Hindlimb muscle (tissue), 1 donor: ENCODE measurements around the gene NXT2. TPM values are rescaled to one million over a fixed set of nuclear protein-coding genes. Genes with fewer than 3 reads are reported as not detected.
"Not testable (repeated sequence)": the region's sequence is repeated elsewhere in the genome, so short reads cannot be mapped to it uniquely, and the experiment has no call there.

Source experiments
- DNase-seq: peaks from one replicate; pipeline ENCODE4 v3.0.0-alpha.2; 2013
- polyA plus RNA-seq: library from polyadenylated mRNA; unstranded; fragments of 120-200 nt; gene quantifications from one replicate; pipeline ENCODE4 v1.2.1, GENCODE V29; 2013; ENCODE audit not compliant: insufficient read length

NXT2 gene
- polyA plus RNA-seq, result 6.7 TPM

DNA sequence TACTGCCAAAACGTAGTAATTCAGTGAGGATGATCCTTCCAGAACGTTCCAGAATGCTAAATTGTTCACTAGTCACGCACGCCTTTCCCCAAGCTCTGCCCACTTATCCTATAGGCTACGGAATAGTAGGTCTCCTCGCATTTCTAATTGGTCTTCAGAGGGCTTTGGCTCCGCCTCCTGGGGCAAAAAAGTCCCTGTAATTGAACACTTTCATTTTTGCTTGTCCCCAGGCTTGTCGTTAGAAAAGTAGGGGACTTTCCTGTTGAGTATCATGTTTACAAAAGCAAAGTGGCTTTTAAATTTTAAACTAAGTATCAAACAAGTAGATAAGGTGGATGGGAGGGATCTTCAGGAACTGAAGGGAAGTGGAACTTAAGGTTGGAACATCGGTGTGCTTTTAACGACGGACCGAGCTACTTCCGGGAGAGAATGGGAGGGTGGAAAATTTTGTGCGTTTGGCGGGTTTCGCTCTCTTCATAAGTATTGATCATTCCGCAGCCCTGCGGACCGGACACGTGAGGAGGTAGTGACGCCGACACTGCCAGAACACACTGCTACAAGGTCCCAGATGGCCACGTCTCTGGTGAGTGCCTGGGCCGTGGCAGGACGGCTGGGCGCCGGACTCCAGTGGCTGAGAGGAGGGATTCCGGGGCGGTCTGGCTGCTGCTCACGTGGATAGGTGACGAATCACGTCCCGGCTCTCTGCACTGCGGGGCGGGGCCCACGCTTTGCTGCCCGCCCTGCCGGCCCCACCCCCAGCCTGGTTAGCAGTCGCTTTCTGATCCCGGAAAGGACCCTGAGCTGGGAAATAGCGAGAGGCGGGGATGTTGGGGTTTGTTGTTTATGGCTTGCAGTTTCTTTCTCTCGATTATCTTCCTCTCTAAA is at the start of gene NXT2:
Gene NXT2, plus strand, starts transcription at position 406 of the 885 bp plus-strand sequence. Its CDS starts 163 bp downstream, at position 569.
- DNase-seq, result peak; percentile 91

DNA sequence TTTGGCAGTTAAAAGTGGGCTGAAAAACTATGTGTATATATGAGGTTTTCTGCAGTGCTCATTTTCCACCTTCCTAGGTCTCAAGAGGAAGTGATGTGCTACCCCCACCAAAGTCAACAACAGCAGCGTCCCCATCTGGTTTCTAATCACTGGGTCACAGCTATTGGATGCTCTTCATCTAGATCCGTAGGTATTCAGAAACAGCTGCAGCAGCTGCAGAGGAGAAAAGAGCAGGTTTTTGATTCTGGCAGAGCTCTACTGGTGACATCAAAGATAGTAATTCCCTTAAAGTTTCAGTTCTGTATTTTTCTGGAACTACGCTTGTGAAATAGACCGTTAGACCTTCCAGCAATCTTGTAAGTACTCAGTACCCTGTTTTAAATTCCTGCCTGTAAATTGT is 49.0 kb upstream of the NXT2 start:
- no peak for DNase-seq

DNA sequence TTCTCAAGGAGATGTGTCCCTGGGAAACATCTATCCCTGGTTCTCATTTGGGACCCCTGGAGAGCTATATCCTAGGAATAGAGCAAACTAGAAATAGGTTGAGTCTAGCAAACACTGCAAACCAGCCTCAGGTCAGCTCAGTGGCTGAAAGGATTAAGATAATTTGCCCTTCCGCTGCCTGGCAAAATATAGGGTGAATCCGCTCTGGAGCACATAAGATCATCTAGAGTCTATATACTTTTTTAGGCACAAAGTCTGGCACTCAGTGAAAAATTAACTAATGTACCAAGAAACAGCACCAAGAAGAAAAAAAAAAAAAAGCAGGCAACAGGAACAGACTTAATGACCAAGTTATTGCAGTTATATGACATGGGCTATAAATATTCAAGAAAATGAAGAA is 47.5 kb upstream of the NXT2 start:
- DNase-seq, result no peak

DNA sequence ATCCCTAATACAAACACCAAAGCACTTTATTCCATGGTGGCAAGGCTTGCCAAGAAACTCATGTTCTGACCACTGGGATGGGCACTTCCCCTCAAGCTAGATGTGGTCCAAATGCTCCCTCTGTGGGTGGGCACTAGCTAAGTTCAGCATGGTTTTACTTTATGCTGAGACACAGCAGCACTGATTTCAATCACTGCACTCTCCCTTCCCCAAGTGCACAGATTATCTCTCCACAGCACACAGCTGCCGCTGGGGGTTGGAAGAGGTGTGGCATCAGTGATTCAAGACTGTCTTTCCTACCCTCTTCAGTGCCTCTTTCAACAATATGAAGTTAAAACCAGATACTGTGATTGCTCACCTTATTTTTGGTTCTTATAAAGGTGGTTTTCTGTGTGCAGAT is 38.2 kb upstream of the NXT2 start:
- DNase-seq, result no peak

DNA sequence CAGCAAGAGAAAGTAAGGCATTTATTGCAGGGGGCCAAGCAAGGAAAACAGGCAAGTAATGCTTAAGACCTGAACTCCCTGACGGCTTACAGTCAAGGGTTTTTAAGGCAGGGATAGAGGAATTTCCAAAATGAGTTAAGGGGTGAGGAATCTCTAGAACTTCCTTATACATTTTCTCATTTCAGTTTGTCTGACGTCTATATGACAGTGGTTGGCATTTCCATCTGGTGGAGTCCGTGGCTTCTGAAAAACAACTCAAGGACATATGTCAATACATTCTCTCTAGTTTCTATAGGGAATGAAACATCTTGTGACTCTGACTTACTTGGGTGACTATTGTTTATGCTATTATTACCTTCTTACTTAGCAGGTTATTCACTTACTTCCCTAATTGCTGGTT is 35.5 kb upstream of the NXT2 start:
- DNase-seq, result no peak

DNA sequence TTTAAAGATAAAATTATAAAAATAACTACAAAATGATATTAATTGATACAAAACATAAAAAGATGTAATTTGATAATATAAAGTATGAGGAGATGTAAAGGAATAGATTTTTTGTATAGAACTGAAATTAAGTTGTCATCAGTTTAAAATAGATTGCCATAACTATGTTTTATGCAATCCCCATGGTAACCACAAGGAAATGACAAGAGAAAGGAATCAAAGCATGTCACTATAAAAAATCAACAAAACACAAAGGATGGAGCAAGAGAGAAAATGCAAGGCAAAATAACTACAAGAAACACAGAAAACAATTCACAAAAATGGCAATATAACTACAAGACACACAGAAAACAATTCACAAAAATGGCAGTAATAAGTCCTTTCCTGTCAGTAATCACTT is 27.7 kb upstream of the NXT2 start:
- DNase-seq, result no peak

DNA sequence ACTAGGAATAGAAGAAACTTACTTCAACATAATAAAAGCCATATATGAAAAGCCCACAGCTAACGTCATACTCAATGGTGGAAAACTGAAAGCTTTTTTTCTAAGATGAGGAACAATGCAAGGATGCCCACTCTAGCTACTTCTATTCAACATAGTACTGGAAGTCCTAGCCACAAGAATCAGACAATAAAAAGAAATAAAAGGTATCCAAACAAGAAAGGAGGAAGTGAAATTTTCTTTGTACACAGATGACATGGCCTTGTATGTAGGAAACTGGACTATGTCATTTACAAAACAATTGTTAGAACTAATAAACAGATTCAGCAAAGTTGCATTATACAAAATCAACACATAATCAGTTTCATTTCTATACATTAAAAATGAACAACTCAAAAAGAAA is 25.5 kb upstream of the NXT2 start:
- DNase-seq, result no peak

DNA sequence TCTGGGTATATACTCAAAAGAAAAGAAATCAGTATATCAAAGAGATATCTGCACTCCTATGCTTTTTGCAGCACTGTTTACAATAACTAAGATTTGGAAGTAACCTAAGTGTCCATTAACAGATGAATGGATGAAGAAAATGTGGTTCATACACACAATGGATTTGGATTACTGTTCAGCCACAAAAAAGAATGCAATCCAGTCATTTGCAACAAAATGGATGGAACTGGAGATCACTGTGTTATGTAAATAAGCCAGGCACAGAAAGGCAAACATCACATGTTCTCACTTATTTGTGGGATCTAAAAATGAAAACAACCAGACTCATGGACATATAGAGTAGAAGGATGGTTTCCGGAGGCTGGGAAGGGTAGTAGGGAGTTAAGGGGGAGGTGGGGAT is 17.6 kb upstream of the NXT2 start:
- DNase-seq, result no peak

DNA sequence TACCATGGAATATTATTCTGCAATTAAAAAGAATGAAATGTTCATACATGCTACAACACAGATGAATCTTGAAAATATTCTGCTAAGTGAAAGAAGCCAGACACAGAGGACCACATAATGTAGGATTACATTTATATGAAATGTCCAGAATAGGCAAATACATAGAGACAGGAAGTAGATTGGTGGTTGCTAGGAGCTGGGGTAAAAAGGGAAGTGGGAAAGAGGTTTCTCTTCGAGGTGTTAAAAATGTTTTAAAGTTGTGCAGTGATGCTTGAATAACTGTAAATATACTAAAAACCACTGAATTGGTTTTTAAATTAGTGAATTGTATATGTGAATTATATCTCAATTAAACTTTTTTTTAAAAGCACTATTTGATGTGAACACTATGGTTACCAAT is 3.6 kb upstream of the NXT2 start:
- DNase-seq, result no peak

DNA sequence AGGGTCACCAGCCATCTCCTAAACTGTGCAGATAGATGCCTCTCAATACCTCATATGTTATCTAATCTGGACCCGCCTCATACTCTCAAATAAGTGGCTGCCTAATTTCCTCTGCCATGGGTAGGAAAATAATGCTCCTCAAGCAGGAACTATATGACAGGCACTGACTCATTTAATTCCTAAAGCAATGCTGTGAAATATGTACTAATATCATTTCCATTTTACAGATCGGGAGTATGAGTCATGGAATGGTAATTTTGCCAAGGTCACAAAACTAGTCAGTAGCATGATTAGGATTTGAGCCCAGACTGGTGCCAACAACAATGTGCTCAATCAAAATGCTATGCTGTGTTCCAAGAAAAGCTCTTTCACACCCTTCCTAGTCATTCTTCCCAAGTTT is 3.0 kb upstream of the NXT2 start:
- DNase-seq, result no peak

DNA sequence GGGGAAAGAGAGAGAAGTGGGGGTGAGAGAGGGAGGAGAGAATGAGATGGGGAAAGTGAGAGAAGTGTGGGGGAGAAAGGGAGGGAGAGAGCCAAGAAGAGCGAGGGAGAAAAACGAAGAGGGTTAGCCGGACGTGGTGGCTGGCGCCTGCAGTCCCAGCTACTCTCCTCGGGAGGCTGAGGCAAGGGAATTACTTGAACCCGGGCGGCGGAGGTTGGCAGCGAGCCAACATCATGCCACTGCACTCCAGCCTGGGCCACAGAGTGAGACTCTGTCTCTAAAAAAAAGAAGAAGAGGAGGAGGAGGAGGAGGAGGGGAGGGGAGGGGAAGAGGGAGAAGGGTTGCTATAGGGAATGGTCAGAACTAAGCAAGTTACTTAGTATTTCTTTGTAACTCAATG is 1.7 kb upstream of the NXT2 start:
- no peak for DNase-seq

DNA sequence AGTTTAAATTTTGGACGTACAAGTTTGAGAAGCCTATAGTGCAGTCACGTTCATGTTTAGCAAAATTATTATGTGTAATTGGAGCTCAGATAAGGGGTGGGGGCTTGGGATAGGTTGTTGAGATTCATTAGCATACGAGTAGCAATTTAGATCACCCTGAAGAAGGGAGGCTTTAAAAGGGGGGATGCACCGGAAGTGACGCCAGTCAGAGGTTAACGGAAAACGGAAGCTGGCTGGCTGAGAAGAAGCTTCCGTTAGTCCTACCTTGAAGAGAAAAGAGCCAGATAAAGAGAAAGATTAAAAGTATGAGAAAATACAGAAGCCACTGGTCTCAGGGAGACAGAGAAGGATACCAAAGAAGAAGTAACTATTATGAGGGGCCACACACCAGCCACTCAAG is 1.1 kb upstream of the NXT2 start:
- no peak for DNase-seq

DNA sequence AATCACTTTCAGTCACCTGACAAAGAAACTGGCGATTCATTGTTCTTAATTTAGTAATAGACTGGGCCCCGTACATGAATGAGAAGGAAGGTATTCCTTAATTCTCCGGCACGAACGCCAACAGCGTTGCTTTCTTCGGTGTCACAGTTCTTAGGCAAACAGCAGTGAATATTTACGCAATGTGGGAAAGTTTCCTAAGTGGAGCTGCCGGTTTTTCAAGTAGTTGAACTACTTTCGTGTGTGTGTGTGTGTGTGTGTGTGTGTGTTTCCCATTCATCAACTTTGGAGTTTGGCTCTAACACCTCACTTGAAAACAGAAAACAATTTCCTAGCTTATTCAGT is 651 bp downstream of the NXT2 start:
- DNase-seq, result no peak

DNA sequence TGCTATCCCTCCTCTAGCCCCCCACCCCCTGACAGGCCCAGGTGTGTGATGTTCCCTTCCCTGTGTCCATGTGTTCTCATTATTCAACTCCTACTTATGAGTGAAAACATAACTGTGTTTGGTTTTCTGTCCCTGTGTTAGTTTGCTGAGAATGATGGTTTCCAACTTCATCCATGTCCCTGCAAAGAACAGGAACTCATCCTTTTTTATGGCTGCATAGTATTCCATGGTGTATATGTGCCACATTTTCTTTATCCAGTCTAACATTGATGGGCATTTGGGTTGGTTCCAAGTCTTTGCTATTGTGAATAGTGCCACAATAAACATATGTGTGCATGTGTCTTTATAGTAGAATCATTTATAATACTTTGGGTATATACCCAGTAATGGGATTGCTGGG is 2.4 kb downstream of the NXT2 start:
- not testable (repeated sequence) for DNase-seq

DNA sequence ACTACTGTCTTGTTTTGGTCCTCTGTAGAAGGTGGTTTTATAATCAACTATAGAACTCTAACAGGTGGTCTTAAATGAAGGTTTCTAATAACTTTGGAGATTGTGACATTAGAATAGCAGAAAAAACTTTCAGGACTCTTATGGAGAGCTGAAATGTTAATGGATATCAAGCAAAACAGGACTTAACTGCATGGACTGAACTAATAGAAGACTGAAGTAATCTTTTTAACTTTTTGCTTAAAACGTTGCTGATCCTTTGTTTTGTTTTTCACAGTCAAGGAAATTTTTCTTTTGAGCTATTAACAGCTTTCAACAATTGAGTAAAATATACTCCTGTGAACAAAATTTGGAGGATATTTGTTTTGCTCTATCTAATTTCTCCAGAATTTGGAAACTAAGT is 17.2 kb downstream of the NXT2 start:
- no peak for DNase-seq

DNA sequence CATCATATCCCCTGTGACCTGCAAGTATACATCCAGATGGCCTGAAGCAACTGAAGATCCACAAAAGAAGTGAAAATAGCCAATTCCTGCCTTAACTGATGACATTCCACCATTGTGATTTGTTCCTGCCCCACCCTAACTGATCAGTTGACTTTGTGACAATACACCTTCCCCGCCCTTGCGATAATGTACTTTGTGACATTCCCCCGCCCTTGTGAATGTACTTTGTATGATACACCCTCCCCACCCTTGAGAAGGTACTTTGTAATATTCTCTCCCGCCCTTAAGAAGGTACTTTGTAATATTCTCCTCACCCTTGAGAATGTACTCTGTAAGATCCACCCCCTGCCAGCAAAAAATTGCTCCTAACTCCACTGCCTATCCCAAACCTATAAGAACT is 39.4 kb downstream of the NXT2 start:
- not testable (repeated sequence) for DNase-seq

DNA sequence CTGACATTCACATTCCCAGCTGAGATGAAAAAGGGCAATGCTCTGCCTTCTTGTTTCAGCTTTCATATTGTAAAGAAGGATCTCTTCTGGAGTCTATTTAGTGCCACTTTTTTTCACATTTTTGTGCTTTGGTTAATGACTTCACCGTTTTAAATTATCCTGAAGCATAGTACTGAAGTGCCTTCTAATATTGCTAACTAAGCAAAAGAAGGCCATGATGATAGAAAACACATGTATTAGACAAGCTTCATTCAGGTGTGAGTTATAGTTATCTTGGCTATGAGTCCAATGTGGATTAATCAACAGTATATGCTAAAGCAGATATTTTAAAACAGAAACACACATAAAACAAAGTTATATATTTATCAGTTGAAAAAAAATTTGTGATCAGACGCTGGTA is 40.4 kb downstream of the NXT2 start:
- no peak for DNase-seq

DNA sequence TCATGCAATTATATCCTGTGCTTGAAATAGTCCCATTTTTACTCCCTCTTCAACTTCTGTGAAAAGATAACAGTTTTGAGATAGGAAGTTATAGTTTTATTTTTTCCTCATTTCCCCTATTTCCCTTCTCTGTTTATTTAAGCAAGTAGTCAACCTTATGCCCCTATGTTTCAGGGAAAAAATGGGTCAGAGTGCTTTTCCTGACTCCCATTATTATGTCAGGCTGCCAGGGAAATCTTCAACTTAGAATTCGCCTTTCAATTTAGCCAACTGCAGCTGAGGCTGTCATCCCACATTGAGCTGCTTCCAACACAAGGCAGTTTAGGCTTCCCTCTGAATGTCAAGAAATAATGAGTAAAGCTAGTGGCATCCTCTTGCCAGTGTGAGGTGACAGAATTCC is 42.3 kb downstream of the NXT2 start:
- DNase-seq, result no peak

DNA sequence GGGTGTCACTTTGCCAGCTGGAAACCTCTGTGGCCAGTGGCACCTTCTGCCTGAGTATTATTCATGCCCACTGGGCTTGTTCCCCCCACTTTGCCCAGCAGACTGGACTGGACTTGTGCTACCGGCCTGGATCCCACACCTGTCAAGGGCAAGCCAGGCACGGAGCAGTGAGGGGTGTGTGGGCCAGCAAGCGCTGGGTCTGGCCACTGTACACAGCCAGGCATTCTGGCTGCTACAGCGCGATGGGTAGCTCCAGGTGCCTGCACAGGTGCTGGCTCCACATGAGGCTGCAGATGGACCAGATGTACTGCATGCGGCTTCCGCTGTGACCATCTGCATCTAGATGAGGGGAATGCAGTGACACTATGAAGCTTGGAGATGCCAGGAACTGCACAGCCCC is 48.8 kb downstream of the NXT2 start:
- DNase-seq, result no peak

DNA sequence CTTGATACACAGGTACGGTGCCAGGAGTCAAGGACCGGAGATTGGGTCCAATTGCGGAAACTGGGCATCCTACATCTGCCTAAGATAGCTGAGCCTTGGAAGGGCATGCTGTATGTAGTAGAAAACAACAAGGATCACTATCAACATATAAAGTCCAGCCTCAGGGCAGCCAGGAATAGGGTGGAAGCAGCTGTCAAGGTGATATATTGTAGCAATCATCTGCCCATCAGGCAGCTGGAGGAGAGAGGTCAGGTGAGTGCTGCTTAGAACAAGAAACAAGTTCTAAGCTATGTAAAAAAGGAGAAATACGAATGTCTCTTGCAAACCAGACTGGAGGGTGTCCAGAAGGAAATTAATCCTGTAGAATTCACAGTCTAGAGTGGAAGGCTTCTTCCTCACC is 53.5 kb downstream of the NXT2 start:
- no peak for DNase-seq

Other genes with a start within 250 kb of the NXT2 start
- not detected for gene GUCY2F, start 54.8 kb upstream of the NXT2 start, polyA plus RNA-seq
- gene KCNE5, start 88.3 kb downstream of the NXT2 start, polyA plus RNA-seq, result 82.6 TPM
- 22.1 TPM for gene ACSL4, start 196.4 kb downstream of the NXT2 start, polyA plus RNA-seq